Measurements from ENCODE around the gene KDM4F. TPM values are rescaled to one million over a fixed set of nuclear protein-coding genes. Genes with fewer than 3 reads are reported as not detected.

The KDM4F gene
- total RNA-seq, 1 experiment from 2014 or later: not detected

DNA sequence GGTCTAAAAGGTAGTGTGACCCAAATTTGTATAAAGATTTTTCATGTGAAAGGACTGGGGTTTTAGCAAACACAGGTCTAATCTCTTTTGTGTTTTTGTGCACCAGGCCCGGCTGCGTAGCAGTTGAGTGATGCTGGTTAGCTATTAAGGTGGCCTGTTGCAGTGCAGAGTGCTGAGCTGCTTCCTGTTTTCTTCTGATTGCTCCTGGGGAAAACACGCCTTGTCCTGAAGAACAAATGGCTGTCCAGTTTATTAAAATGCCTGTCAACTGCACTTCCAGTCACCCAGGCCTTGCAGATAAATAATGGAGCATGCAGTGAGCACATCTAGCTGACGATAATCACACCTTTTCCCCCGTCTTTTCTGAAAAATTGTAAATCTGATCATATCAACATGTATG, 19.3 kb downstream of the KDM4F start:
- H3K36me3 Mint-ChIP-seq (ENCODE audit: insufficient read depth, unreplicated experiment): peaks cover 38% of the 10 kb centered on the region
- intact Hi-C loops (cut with micrococcal nuclease; ENCODE audit: unreplicated experiment): loop anchor here (1.0 to 5.0 kb wide), 5 partner anchors 22 to 699 kb away; partner anchors contain the start of genes CWC15 and KDM4D
- peak overlapping the region; percentile 96 for H3K4me3 Mint-ChIP-seq (ENCODE audit: low read depth, unreplicated experiment)
- DNase-seq: peak; percentile 69
- CTCF ChIA-PET: interaction anchor here (0.8 to 2.8 kb wide), 10 partner anchors 12 to 96 kb away, joined by 3 to 11 read pairs (median 4); partner anchors contain the start of gene ENDOD1
- no peaks in the 10 kb centered on the region for H3K27me3 Mint-ChIP-seq (ENCODE audit: unreplicated experiment)
- H3K27ac Mint-ChIP-seq (ENCODE audit: unreplicated experiment): peak overlapping the region; percentile 42
- BruUV-seq (replicated peaks): no TSS peak
- H3K9me3 Mint-ChIP-seq (ENCODE audit: low read depth, unreplicated experiment): no peaks in the 10 kb centered on the region
- TF ChIP-seq CTCF (IDR thresholded peaks at IDR 0.05; ENCODE audit: unreplicated experiment): no peak
- peaks cover 11% of the 10 kb centered on the region for H3K4me1 Mint-ChIP-seq (ENCODE audit: low read depth, unreplicated experiment)

- H3K27me3 Mint-ChIP-seq (ENCODE audit: unreplicated experiment): no peaks in the 10 kb centered on the region
- peaks cover 20% of the 10 kb centered on the region for H3K4me1 Mint-ChIP-seq (ENCODE audit: low read depth, unreplicated experiment)
- no peaks in the 10 kb centered on the region for H3K9me3 Mint-ChIP-seq (ENCODE audit: low read depth, unreplicated experiment)
- no peak for DNase-seq
- BruUV-seq (replicated peaks): no TSS peak
- TF ChIP-seq CTCF (IDR thresholded peaks at IDR 0.05; ENCODE audit: unreplicated experiment): no peak
- intact Hi-C loops (cut with micrococcal nuclease; ENCODE audit: unreplicated experiment): loop anchor here (10.0 kb wide), 1 partner anchor 1354 kb away; no protein-coding TSS in a partner anchor
- CTCF ChIA-PET: interaction anchor here (0.6 kb wide), 1 partner anchor 695 kb away, joined by 5 read pairs; no protein-coding TSS in a partner anchor
- H3K27ac Mint-ChIP-seq (ENCODE audit: unreplicated experiment): no peak overlapping the region
- H3K36me3 Mint-ChIP-seq (ENCODE audit: insufficient read depth, unreplicated experiment): peaks cover 38% of the 10 kb centered on the region
- no peak overlapping the region for H3K4me3 Mint-ChIP-seq (ENCODE audit: low read depth, unreplicated experiment)
Measured at GRCh38 chr11:95070471-95070870, 21.2 kb downstream of the KDM4F start.

DNA sequence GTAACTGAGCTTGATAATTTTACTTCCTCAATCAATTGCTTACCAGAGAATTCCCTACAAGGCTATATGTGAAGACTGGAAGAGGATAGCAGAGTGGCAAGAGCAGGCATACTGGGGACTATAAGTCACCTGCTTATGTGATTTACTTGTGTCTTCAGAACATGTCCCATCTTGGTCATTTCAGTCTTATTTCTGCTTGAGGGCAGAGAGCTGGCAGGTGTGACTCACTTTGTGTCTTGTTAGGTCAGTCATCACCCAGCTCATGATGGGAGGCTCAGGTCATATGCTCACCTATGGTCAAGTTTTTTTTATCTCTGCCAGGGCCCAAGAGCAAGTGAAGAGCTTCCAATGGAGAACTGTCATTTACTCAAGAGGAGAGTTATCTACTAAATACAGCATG, 23.7 kb downstream of the KDM4F start:
- no peak overlapping the region for H3K4me3 Mint-ChIP-seq (ENCODE audit: low read depth, unreplicated experiment)
- H3K36me3 Mint-ChIP-seq (ENCODE audit: insufficient read depth, unreplicated experiment): peaks cover 22% of the 10 kb centered on the region
- H3K9me3 Mint-ChIP-seq (ENCODE audit: low read depth, unreplicated experiment): no peaks in the 10 kb centered on the region
- no peak overlapping the region for H3K27ac Mint-ChIP-seq (ENCODE audit: unreplicated experiment)
- no peak for DNase-seq
- CTCF ChIA-PET: interaction anchor here (1.0 kb wide), 1 partner anchor 79 kb away, joined by 3 read pairs; no protein-coding TSS in a partner anchor
- intact Hi-C loops (cut with micrococcal nuclease; ENCODE audit: unreplicated experiment): loop anchor here (10.0 kb wide), 1 partner anchor 1352 kb away; no protein-coding TSS in a partner anchor
- no peaks in the 10 kb centered on the region for H3K27me3 Mint-ChIP-seq (ENCODE audit: unreplicated experiment)
- peaks cover 32% of the 10 kb centered on the region for H3K4me1 Mint-ChIP-seq (ENCODE audit: low read depth, unreplicated experiment)
- BruUV-seq (replicated peaks): no TSS peak
- no peak for TF ChIP-seq CTCF (IDR thresholded peaks at IDR 0.05; ENCODE audit: unreplicated experiment)

DNA sequence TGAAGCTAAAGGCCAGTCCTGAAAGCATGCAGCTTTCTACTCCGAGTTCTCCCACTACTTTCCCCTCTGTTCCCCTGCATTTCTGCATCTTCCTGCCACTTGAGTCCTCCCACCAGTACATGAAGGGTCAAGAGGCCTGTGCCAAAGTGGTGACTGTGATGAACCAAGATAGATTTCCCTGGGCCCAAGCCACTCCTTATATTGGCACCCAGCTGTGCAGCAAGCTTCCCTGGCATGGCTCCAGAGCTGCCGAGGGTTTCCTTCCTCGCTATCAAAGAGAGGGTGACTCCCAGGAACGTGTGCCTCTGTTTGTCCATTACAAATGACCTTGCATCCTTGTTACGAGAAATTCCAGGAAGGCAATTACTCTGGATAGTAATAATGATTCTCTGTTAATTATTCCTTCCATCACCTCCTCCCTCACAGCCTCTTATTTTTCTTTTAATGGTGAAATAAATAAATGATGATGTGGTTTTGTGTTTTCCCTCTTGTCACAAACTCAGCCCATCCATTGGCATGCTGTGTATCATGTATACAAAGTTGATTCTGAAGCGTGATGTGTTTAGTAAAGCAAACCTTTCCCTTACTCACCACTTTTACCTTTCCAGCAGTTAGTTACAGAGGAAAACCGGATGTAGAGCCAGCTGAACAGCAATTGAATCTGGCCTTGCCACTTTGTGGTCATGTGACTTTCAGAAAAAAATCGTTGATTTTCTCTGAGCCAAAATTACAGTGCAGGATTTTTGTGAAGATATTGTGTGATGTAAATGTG, 25.8 kb downstream of the KDM4F start:
- CTCF ChIA-PET: interaction anchor here (0.8 kb wide), 2 partner anchors 8 to 10 kb away, joined by 3 to 4 read pairs; no protein-coding TSS in a partner anchor
- TF ChIP-seq CTCF (IDR thresholded peaks at IDR 0.05; ENCODE audit: unreplicated experiment): no peak
- Mint-ChIP-seq H3K4me1 (ENCODE audit: low read depth, unreplicated experiment) (peaks cover 32% of the 10 kb centered on the region), H3K9me3 (ENCODE audit: low read depth, unreplicated experiment) (no peaks in the 10 kb centered on the region), H3K36me3 (ENCODE audit: insufficient read depth, unreplicated experiment) (peaks cover 7% of the 10 kb centered on the region), H3K27ac (ENCODE audit: unreplicated experiment) (peak overlapping the region; percentile 30), H3K27me3 (ENCODE audit: unreplicated experiment) (no peaks in the 10 kb centered on the region), H3K4me3 (ENCODE audit: low read depth, unreplicated experiment) (no peak overlapping the region)
- peak; percentile 57 for DNase-seq
- BruUV-seq (replicated peaks): no TSS peak
- intact Hi-C loops (cut with micrococcal nuclease; ENCODE audit: unreplicated experiment): loop anchor here (10.0 kb wide), 1 partner anchor 1350 kb away; no protein-coding TSS in a partner anchor

All from Calu3 (cell line).